Loucy (cell line): ENCODE results near the gene ZNF429.
"Not testable (repeated sequence)": the region's sequence is repeated elsewhere in the genome, so short reads cannot be mapped to it uniquely, and the experiment has no call there.

Source experiments
- H2AFZ ChIP-seq: fragments of 200-600 bp; sonication (generic); 2 replicates; pipeline ENCODE4 v1.6.0; 2016; ENCODE audit warnings: antibody characterized with exemption, mild to moderate bottlenecking, low read length, moderate library complexity
- H3F3A ChIP-seq: fragments of 200-600 bp; 2 replicates; pipeline ENCODE4 v1.6.0; 2016; ENCODE audit warnings: antibody characterized with exemption, low read depth, mild to moderate bottlenecking
- H3K27me3 ChIP-seq: fragments of 200-600 bp; sonication (generic); 2 replicates; pipeline ENCODE4 v1.6.1; 2014; ENCODE audit warnings: low read length, mild to moderate bottlenecking; ENCODE audit not compliant: insufficient read depth, poor library complexity, severe bottlenecking
- H3K36me3 ChIP-seq: fragments of 200-600 bp; sonication (generic); 2 replicates; pipeline ENCODE4 v1.6.1; 2016; ENCODE audit warnings: low read length; ENCODE audit not compliant: insufficient read depth
- H3K4me1 ChIP-seq: fragments of 200-600 bp; sonication (generic); 2 replicates; pipeline ENCODE4 v1.5.1; 2014; ENCODE audit warnings: low read length, mild to moderate bottlenecking; ENCODE audit not compliant: insufficient read depth, poor library complexity, severe bottlenecking
- H3K4me2 ChIP-seq: fragments of 200-600 bp; sonication (generic); 2 replicates; pipeline ENCODE4 v1.6.0; 2014; ENCODE audit warnings: antibody characterized with exemption, low read length, low read depth, mild to moderate bottlenecking; ENCODE audit not compliant: poor library complexity, severe bottlenecking
- H3K4me3 ChIP-seq: fragments of 200-600 bp; sonication (generic); 2 replicates; pipeline ENCODE4 v1.5.1; 2014; ENCODE audit warnings: low read length, mild to moderate bottlenecking, mixed read lengths; ENCODE audit not compliant: poor library complexity, severe bottlenecking
- H3K79me2 ChIP-seq: fragments of 200-600 bp; sonication (generic); 2 replicates; pipeline ENCODE4 v1.6.1; 2014; ENCODE audit warnings: low read length; ENCODE audit not compliant: insufficient read depth
- H3K9ac ChIP-seq: fragments of 200-600 bp; sonication (generic); 2 replicates; pipeline ENCODE4 v1.6.0; 2014; ENCODE audit warnings: mild to moderate bottlenecking, low read depth, low read length, moderate library complexity; ENCODE audit not compliant: poor library complexity, severe bottlenecking
- H3K9me2 ChIP-seq: fragments of 200-600 bp; sonication (generic); replicated peaks from 2 replicates; pipeline ENCODE4 v1.6.1; 2016; ENCODE audit warnings: low read depth, low read length, mixed read lengths
- H3K9me3 ChIP-seq: fragments of 200-600 bp; sonication (generic); 2 replicates; pipeline ENCODE4 v1.6.1; 2014; ENCODE audit warnings: mild to moderate bottlenecking, antibody characterized with exemption, low read length, low read depth; ENCODE audit not compliant: insufficient read depth
- H4K20me1 ChIP-seq: fragments of 200-600 bp; sonication (generic); 2 replicates; pipeline ENCODE4 v1.6.0; 2014; ENCODE audit warnings: antibody characterized with exemption, low read length, mild to moderate bottlenecking; ENCODE audit not compliant: insufficient read depth, poor library complexity, severe bottlenecking
- CTCF ChIP-seq: fragments of 200-600 bp; sonication (generic); conservative IDR thresholded peaks from 2 replicates; pipeline ENCODE4 v1.5.1; 2014; ENCODE audit warnings: mild to moderate bottlenecking, antibody characterized with exemption, low read length
- EZH2phosphoT487 ChIP-seq: fragments of 200-600 bp; IDR thresholded peaks from 2 replicates; pipeline ENCODE4 v1.6.1; 2018; ENCODE audit warnings: antibody characterized with exemption, mild to moderate bottlenecking, moderate library complexity, borderline replicate concordance

The ZNF429 gene

GRCh38 chr19:21602082-21602658 lies 96.8 kb downstream of the ZNF429 start:
- Histone ChIP-seq H3K9me2 (no peaks in the 10 kb centered on the region), H3K36me3 (no peaks in the 10 kb centered on the region), H3K27me3 (no peaks in the 10 kb centered on the region), H3K4me1 (peaks cover 51% of the 10 kb centered on the region), H3K9ac (peak overlapping the region; percentile 65), H3K9me3 (no peaks in the 10 kb centered on the region), H4K20me1 (no peaks in the 10 kb centered on the region), H3K4me3 (peak overlapping the region; percentile 46), H3F3A (peaks cover 7% of the 10 kb centered on the region; the same call in 1 of the 2 replicates), H3K4me2 (peak overlapping the region; percentile 86), H3K79me2 (no peaks in the 10 kb centered on the region), H2AFZ (no peak overlapping the region)
- TF ChIP-seq CTCF (no peak), EZH2phosphoT487 (no peak)

GRCh38 chr19:21602659-21603430 lies 97.4 kb downstream of the ZNF429 start:
- not testable (repeated sequence) for H3K9me2 ChIP-seq, H2AFZ ChIP-seq, H4K20me1 ChIP-seq, H3K79me2 ChIP-seq, H3K36me3 ChIP-seq, H3F3A ChIP-seq, H3K9me3 ChIP-seq, H3K27me3 ChIP-seq
- Histone ChIP-seq H3K4me2 (peak overlapping the region; percentile 86), H3K4me3 (peak overlapping the region; percentile 69), H3K9ac (peak overlapping the region; percentile 73), H3K4me1 (peaks cover 51% of the 10 kb centered on the region)

GRCh38 chr19:21603431-21604231 lies 98.2 kb downstream of the ZNF429 start:
- no peaks in the 10 kb centered on the region for H3K79me2 ChIP-seq
- TF ChIP-seq EZH2phosphoT487 = no peak
- TF ChIP-seq CTCF = no peak
- no peaks in the 10 kb centered on the region for H3K9me3 ChIP-seq
- H3K4me2 ChIP-seq = peak overlapping the region; percentile 86
- peak overlapping the region; percentile 73 for H3K9ac ChIP-seq
- H3K4me3 ChIP-seq = peak overlapping the region; percentile 69
- peaks cover 51% of the 10 kb centered on the region for H3K4me1 ChIP-seq
- no peaks in the 10 kb centered on the region for H4K20me1 ChIP-seq
- no peaks in the 10 kb centered on the region for H3K36me3 ChIP-seq
- no peaks in the 10 kb centered on the region for H3K9me2 ChIP-seq
- peaks cover 7% of the 10 kb centered on the region; the same call in 1 of the 2 replicates for H3F3A ChIP-seq
- peak overlapping the region; percentile 74; the same call in 1 of the 2 replicates for H2AFZ ChIP-seq
- no peaks in the 10 kb centered on the region for H3K27me3 ChIP-seq
